ENCODE data around the gene KRTAP10-4.

GRCh38 chr21:44619886-44620285 lies 46.4 kb downstream of the KRTAP10-4 start:
- no peak for TF ChIP-seq SPI1 (IDR thresholded peaks at IDR 0.05; ENCODE audit: low read depth, low read length)
- TF ChIP-seq POLR2A (IDR thresholded peaks at IDR 0.05; ENCODE audit: low read depth, low read length), result no peak
- no peak for TF ChIP-seq POLR2AphosphoS5 (IDR thresholded peaks at IDR 0.05; ENCODE audit: low read depth, low read length)
- no peak for TF ChIP-seq TAF1 (IDR thresholded peaks at IDR 0.05; ENCODE audit: low read depth, low read length)
- no peak for TF ChIP-seq POU2F2 (IDR thresholded peaks at IDR 0.05; ENCODE audit: low read depth, low read length)
- no peak for TF ChIP-seq PAX5 (IDR thresholded peaks at IDR 0.05; ENCODE audit: insufficient read depth, low read length, severe bottlenecking)

Data from GM12891 (cell line).